Gastroesophageal sphincter (tissue), 4 donors: Measurements from ENCODE around the gene C9orf40. TPM values are rescaled to one million over a fixed set of nuclear protein-coding genes. Genes with fewer than 3 reads are reported as not detected.

Experiments used
- ATAC-seq: fragments of 150-250 bp; one replicate; pipeline ENCODE4 v1.9.1; 2016; ENCODE audit warnings: mild to moderate bottlenecking, moderate library complexity
- H3K27ac ChIP-seq, 4 donors: fragments of 200-600 bp; sonication (generic) in 3 of 4; 1 replicate in 3 of 4; 2 replicates in 1 of 4; pipeline ENCODE4 v1.5.1; 2016 to 2019
- H3K27me3 ChIP-seq: fragments of 200-600 bp; sonication (generic); one replicate; pipeline ENCODE4 v1.5.1; 2019
- H3K36me3 ChIP-seq, 2 donors: fragments of 200-600 bp; sonication (generic); one replicate each; pipeline ENCODE4 v1.5.1; 2019; ENCODE audit warnings: control low read depth in 1 of 2
- H3K4me1 ChIP-seq, 3 donors: fragments of 200-600 bp; sonication (generic); 1 replicate in 2 of 3; 2 replicates in 1 of 3; pipeline ENCODE4 v1.5.1; 2016 to 2019; ENCODE audit warnings: control low read depth in 2 of 3
- H3K4me3 ChIP-seq, 2 donors: fragments of 200-600 bp; sonication (generic); one replicate each; pipeline ENCODE4 v1.5.1; 2019; ENCODE audit warnings: mild to moderate bottlenecking in 1 of 2, moderate library complexity in 1 of 2
- H3K9me3 ChIP-seq, 3 donors: fragments of 200-600 bp; sonication (generic); one replicate each; pipeline ENCODE4 v1.5.1; 2017 to 2019; ENCODE audit warnings: control low read depth in 2 of 3
- CTCF ChIP-seq, 4 experiments: fragments of 200-600 bp in 2 of 4; fragments of 450-650 bp in 2 of 4; sonication (generic) in 1 of 4; IDR thresholded peaks; one replicate each; pipeline ENCODE4 v1.5.1; 2017 to 2019; ENCODE audit warnings: antibody characterized with exemption in 4 of 4, mild to moderate bottlenecking in 2 of 4, moderate library complexity in 2 of 4
- EP300 ChIP-seq: sonication (generic); formaldehyde crosslinking; IDR thresholded peaks from one replicate; pipeline ENCODE4 v1.6.1; 2017; ENCODE audit warnings: antibody characterized with exemption, mild to moderate bottlenecking
- POLR2A ChIP-seq, 2 donors: fragments of 450-650 bp; IDR thresholded peaks; one replicate each; pipeline ENCODE4 v1.6.1; 2017; ENCODE audit warnings: antibody characterized with exemption in 2 of 2, mild to moderate bottlenecking in 2 of 2, moderate library complexity in 1 of 2
- POLR2AphosphoS5 ChIP-seq: sonication (generic); formaldehyde crosslinking; IDR thresholded peaks from one replicate; pipeline ENCODE4 v1.6.1; 2017; ENCODE audit warnings: antibody characterized with exemption
- WGBS, 2 donors: methylation state at CpG; one replicate each; pipeline ENCODE4 v1.1.5; 2018; ENCODE audit warnings: low coverage in 1 of 2; 5-methylcytosine and 5-hydroxymethylcytosine counted together
- total RNA-seq, 4 donors: library from RNA; depleted of rRNA; stranded (reverse); fragments of >200 nt; gene quantifications; one replicate each; pipeline ENCODE4 v1.1.0, GENCODE V29; 2016

C9orf40 gene
- total RNA-seq, result 1 to 10 TPM; 2.6 to 8.2 (median 3.9) TPM

- H3K36me3 ChIP-seq, result no peaks in the 10 kb centered on the region
- TF ChIP-seq CTCF (IDR thresholded peaks at IDR 0.05), result peak; percentile 69 to 88 (median 87)
- TF ChIP-seq POLR2A (IDR thresholded peaks at IDR 0.05), result peak; percentile 8 to 46
- TF ChIP-seq POLR2AphosphoS5, result peak; percentile 55
- TF ChIP-seq EP300, result no peak
- peak; percentile 96 for ATAC-seq
- peaks cover 0 to 28% (median 0%) of the 10 kb centered on the region in 3 donors for H3K4me1 ChIP-seq
- H3K9me3 ChIP-seq, result no peaks in the 10 kb centered on the region
- 1% methylated on average over 12 of the region's 125 CpGs; no CpG with 5 or more reads in 1 of the 2 donors for WGBS, 2 donors
- H3K27me3 ChIP-seq, result no peaks in the 10 kb centered on the region
- H3K27ac ChIP-seq, result peak within 1 kb of the TSS; percentile 97 to 98 (median 98)
- peak within 1 kb of the TSS; percentile 66 to 88 for H3K4me3 ChIP-seq
These were observed at the start of gene C9orf40 for GRCh38 chr9:74952201-74953151. Gene C9orf40, minus strand, starts transcription at chr9:74952912. Its CDS starts 301 bp downstream, at chr9:74952611.

GRCh38 chr9:75001719-75002421, 49.2 kb upstream of the C9orf40 start:
- TF ChIP-seq CTCF (IDR thresholded peaks at IDR 0.05) (peak; percentile 57 to 86 (median 78)), POLR2AphosphoS5 (no peak)
- Histone ChIP-seq H3K27ac (no peak overlapping the region), H3K4me3 (no peak overlapping the region), H3K4me1 (no peaks in the 10 kb centered on the region), H3K9me3 (no peaks in the 10 kb centered on the region), H3K27me3 (no peaks in the 10 kb centered on the region), H3K36me3 (peaks cover 0 to 15% of the 10 kb centered on the region in 2 donors)
- WGBS, 2 donors, result 32 to 45% methylated on average over 4 of the region's 4 CpGs
- ATAC-seq, result peak; percentile 71

GRCh38 chr9:75000835-75001234, 48.1 kb upstream of the C9orf40 start:
- no peak overlapping the region for H3K27ac ChIP-seq
- H3K27me3 ChIP-seq, result no peaks in the 10 kb centered on the region
- no peaks in the 10 kb centered on the region for H3K4me1 ChIP-seq
- no peak for ATAC-seq
- H3K9me3 ChIP-seq, result no peaks in the 10 kb centered on the region
- peaks cover 0 to 20% of the 10 kb centered on the region in 2 donors for H3K36me3 ChIP-seq
- no peak overlapping the region for H3K4me3 ChIP-seq
- TF ChIP-seq POLR2A (IDR thresholded peaks at IDR 0.05) (no peak), POLR2AphosphoS5 (no peak), CTCF (IDR thresholded peaks at IDR 0.05) (no peak), EP300 (no peak)
- WGBS, 2 donors, result 97% methylated on average over 2 of the region's 2 CpGs; no CpG with 5 or more reads in 1 of the 2 donors

- ATAC-seq, result no peak
- Histone ChIP-seq H3K27me3 (no peaks in the 10 kb centered on the region), H3K4me3 (no peak overlapping the region), H3K4me1 (no peaks in the 10 kb centered on the region), H3K36me3 (peaks cover 0 to 31% of the 10 kb centered on the region in 2 donors), H3K9me3 (no peaks in the 10 kb centered on the region), H3K27ac (no peak overlapping the region)
- no peak for TF ChIP-seq POLR2AphosphoS5
- no peak for TF ChIP-seq EP300
- no peak for TF ChIP-seq POLR2A (IDR thresholded peaks at IDR 0.05)
- no peak for TF ChIP-seq CTCF (IDR thresholded peaks at IDR 0.05)
These were observed 32.3 kb upstream of the C9orf40 start for GRCh38 chr9:74985041-74985440.
